GM20431 (cell line): ENCODE measurements around the gene CCDC86.

Source experiments
- in situ Hi-C: fragments of 300-500 bp; cut with MseI, MboI; formaldehyde crosslinking; loops from one replicate; pipeline ENCODE4 v1.15.0; 2020; ENCODE audit warnings: low sequenced_read_pairs; ENCODE audit not compliant: unreplicated experiment

The CCDC86 gene

DNA sequence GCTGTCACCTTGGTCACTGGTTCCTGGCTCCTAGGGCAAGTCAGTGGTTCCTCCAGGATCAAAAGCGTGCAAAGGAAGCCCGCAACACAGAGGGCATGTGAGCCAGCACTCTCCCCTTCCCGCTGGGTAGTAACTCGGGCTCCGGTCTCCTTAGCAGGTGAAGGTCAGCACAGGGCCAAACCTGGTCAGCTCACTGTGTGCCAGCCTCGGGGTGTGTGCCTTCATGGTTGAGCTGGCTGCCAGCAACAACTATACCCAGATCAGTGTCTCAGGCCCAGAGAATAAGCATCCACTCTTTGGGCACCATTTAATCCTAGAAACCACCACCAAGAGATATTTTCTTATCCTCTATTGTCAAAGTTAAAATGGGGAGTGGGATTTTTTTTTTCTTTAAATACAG is 16.1 kb upstream of the CCDC86 start:
- in situ Hi-C loops, result loop anchor here (25.0 kb wide), 1 partner anchor 362 kb away; no protein-coding TSS in a partner anchor

DNA sequence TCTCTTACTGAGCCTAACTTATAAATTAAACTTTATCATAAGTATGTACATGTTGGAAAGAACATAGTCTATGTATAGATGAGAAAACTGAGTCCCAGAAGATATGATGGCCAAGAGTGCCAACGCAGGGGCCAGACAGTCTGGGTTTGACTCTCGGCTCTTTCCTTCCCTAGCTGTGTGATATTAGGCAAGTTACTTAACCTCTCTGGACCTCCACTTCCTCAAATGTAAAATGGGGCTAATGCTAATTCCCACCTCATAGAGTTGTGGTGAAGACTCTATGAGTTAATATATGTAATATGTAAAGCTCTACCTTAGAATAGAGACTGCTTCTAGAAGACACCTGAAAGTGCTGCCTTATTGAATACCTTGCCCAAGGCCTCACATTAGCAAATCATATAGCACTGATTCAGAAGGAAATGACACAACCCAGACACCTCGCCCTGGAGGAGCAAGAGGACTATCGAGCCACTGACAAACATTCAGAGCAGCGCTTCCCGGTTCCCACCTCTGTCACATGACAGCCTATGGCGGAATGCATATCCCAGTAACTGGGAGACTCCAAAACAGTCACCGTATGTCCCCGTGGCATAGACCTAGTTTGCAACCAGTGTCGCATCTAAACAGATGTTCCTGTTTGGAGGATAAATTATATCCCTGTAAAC is 11.3 kb upstream of the CCDC86 start:
- in situ Hi-C loops, result loop anchor here (25.0 kb wide), 1 partner anchor 357 kb away; no protein-coding TSS in a partner anchor

DNA sequence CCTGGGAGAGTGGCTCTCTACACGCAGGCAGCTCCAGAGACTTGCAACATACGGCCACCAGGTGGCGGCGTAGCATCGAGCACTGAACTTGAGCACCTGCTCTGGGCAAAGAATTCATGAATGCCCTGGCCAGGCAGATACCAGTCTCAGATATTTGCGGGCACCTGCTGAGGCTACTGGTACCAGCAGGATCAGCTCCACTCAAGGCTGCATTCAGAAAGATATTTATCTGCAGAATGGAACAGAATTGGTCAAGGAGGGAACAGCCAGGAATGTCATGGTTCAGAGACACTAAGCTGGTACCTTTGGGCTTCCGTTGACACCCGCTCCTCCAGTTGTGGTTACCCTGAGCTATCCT is 10.8 kb upstream of the CCDC86 start:
- in situ Hi-C loops, result loop anchor here (25.0 kb wide), 1 partner anchor 356 kb away; no protein-coding TSS in a partner anchor

DNA sequence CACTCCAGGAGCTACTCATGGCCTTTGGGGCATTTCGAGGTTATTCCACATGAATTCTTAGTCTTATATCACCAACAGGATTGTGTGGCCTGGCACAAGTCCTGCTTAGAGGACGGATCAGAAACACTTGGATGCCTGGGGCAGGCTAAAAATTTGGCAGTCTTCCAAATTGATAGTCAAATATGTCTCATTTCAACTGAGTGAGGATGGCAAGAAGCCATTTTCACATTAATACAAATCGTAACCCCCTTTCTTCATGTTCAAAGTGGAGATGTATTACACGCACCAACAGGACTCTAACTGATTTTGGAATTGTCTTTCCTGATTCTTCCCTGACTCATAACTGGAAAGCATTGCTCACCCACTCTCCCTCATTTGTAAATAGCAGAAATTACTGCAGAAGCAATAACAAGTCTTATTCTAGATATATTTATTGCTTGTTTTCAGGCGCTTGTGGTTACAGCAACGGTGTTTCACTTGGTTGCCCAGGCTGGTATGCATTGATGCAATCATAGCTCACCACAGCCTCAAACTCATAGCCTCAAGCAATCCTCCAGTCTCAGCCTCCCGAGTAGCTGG is 10.3 kb upstream of the CCDC86 start:
- in situ Hi-C loops, result loop anchor here (25.0 kb wide), 1 partner anchor 356 kb away; no protein-coding TSS in a partner anchor

DNA sequence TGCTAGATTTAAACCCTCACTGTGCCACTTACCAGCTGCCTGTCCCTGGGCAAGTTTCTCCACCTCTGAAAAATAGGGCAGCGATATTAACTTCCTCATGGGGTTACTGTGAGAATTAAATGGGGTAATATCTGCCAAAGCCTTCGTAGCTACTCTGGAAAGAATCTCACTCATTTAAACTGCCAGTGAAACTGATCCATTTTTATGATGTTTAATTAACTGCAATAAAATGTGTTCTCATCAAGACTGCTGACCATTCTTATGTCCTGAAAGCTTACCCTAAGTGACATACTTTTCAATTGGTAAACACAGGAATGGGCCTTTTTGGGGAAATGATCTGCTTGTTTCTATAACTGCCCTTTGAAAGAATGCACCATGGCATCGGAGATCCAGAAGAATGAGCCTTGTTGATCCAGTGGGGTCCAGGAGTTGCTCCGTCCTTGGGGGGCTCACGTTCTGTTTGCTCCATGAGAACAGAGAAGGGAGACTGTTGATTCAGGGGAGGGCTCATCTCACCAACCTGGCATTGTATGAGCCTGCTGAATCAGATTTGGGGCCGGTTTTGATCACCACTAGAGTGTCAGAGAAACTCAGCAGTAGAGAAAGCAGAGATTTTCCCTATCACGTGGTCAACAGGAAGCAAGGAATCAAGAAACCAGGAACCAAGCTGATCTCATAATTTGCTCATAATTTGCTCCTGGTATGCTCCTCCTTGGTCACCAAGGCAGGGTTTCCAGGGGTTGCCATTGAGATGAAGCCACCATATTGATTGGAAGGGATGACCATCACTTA is 7.0 kb upstream of the CCDC86 start:
- in situ Hi-C loops, result loop anchor here (25.0 kb wide), 1 partner anchor 352 kb away; no protein-coding TSS in a partner anchor

DNA sequence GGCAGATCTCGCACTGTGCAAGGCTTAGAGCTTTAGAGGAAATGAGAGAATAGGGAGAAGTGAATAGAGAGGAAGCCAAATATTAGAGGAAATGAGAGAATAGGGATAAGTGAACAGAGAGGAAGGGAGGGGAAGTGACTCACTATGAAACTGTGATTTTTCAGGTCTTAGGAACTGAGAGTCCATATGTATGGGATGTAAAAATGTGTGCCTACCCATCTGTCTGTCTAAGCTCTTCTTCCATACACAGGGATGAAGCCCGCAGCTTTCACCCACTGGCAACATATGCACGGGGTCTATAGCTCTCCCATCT is 6.4 kb upstream of the CCDC86 start:
- in situ Hi-C loops, result loop anchor here (25.0 kb wide), 1 partner anchor 352 kb away; no protein-coding TSS in a partner anchor

DNA sequence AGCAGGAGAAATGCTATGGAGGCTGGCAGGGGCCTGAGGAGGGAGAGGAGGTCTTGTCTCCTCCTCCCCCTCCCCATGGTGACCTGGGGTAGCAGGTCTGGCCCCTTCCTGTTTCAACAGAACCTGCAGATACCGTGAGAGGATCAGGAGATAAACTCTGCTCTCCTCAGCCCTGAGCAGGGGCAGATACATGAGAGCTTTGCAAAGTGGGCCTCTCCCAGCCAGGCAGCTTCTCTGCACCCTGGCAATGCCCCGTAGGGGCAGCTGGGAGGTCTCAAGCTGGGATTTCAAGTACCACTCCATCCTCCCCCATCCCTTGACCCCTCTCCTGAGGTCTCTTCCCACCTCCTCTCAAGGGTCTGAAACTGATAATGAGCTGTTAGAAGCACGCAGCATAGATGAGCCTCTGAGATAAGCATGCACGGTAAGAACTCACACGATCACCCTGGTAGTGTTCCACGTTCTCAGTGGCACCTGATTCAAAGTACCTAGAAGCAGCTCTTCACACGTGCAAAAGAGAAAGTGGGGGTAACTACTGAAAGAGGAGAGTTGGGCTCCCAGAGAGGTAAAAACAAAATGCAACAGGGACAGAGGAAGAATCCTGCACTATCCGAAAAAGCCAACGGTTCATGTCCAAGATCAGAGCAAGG is 4.9 kb upstream of the CCDC86 start:
- in situ Hi-C loops, result loop anchor here (25.0 kb wide), 1 partner anchor 350 kb away; no protein-coding TSS in a partner anchor

DNA sequence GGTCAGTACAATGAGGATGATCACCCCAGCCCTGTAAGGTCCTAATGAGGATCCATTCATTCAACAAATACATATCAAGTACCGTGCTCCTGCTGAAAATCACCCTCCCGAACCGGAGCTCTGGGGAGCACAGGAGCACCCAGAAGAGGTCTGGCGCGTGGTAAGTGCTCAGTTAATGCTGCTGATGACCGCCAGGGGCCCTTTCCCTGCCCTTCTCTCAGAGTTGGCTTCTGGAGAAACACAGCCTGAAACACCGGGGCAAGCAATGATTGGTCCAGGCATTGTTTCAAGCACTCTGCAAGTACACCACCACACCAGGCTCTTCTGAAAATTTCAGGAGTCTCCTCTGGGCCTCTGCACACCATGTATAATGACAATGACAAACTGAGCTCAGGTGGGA is 3.8 kb upstream of the CCDC86 start:
- in situ Hi-C loops, result loop anchor here (25.0 kb wide), 1 partner anchor 349 kb away; no protein-coding TSS in a partner anchor

DNA sequence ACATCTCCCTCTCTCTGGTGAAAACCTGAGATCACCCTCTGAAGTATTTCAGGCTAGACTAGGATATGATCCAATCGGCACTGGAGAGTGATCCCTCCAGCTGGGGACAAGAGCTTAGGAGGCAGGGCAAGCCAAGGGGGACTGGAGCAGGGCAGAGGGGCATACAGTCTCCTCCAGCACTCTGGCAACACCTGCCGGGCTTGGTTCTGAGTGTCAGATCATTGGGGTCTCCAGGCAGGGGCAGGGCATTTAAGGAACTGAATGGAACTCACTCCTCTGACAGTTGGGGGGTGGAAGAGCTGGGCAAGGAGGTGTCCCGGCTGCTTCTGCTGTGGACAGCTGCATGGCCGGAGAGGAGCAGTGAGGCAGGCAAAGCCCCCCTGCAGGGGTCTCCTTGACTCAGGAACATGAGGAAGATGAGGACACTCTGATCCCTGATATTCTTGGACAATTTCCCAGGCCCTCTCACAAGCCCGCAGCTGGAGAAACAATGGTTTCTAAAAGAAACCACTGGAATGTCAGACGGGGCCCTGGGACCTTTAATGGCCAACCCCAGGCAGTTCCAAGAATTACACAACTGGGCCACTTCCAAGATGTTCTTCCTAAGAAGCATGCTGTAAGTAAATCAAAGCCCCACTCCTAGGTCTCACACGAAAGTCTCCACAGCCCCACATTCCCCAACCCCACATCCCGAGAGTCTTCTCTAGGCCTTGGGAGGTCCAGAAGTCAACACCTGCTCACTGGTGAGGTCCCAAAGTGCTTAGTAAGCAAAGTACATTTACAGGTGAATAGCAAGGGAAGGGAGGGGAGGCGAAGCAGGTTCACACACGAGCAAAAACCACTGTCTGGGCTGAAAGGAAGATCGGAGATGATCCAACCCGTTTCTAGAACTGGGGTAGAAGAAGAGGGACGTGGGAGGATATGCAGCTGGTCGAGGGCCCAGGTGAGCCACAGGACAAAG is 1.2 kb upstream of the CCDC86 start:
- in situ Hi-C loops, result loop anchor here (25.0 kb wide), 1 partner anchor 347 kb away; no protein-coding TSS in a partner anchor

- in situ Hi-C loops, result loop anchor here (25.0 kb wide), 1 partner anchor 344 kb away; no protein-coding TSS in a partner anchor
These were observed 1.0 kb downstream of the CCDC86 start for GRCh38 chr11:60842668-60843600.

DNA sequence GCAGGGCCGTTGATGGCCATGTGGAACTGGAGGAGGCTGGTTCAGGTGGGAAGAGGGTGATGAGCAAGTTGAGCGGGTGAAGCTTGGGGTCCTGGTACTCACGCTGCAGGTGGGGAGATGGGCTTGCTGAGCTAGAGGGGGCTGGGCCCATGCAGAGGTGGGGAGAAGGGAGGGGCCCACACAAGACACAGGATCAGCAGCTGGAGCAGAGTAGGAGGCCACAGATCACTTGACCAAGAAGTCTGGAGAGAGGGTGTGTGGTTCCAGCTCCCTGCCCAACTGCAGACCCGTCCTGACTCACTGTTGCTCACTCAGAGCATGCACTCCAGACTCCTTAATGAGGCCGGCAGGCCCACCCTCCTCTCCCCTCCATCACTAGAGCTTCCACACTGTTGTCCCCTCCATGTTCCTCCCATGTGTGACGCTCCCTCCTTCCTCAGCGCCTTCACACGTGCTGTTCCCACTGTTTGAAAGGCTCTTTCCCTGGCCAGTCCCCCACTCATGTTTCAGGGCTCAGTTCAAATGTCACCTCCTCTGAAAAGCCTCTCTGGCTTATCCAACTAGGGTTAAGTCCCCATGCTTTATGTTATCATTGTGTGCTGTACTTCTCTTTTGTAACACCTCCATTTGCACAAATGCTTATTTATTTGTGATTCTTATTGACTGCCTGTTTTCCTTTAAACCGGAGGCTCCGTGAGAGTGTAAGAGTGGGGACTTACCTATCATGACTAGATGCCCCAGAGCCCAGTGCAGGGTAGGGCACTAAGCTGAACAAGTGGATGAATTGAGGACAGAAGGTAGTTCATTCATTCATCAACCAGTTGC is 2.3 kb downstream of the CCDC86 start:
- in situ Hi-C loops, result loop anchor here (25.0 kb wide), 1 partner anchor 343 kb away; no protein-coding TSS in a partner anchor

DNA sequence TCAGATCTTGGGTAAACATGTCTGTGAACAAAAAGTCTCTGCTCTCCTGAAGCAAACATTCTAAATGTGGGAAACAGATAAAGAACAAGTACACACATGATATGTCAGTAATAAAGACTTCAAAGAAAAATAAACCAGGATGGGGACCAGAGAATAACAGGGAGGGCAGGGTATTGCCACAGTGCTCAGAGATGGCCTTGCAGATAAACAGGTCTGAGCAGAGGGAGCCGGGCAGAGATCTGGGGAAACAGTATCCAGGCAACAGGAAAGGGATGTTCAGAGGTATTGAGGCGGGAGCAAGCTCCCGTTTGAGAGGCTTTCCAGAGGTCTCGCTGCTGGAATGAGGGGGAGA is 2.9 kb downstream of the CCDC86 start:
- in situ Hi-C loops, result loop anchor here (25.0 kb wide), 1 partner anchor 342 kb away; no protein-coding TSS in a partner anchor

GRCh38 chr11:60845338-60845737 is 3.4 kb downstream of the CCDC86 start:
- in situ Hi-C loops, result loop anchor here (25.0 kb wide), 1 partner anchor 342 kb away; no protein-coding TSS in a partner anchor

DNA sequence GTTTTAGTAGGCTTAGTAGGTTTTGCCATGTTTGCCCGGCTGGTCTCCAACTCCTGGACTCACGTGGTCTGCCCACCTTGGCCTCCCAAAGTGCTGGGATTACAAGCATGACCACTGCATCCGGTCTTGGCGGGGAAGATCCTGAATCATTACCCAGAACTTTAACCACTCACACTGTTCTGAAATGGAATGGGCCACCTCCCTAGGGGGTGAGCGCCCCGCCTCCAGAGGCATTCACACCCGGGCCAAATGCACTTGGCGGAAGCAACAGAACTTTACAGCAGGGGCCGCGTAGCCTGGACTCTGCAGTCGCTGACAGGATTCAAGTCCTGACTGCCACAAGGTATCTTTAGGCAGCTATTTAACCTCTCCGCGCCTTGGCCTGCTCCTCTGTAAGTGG is 5.4 kb downstream of the CCDC86 start:
- in situ Hi-C loops, result loop anchor here (25.0 kb wide), 1 partner anchor 340 kb away; no protein-coding TSS in a partner anchor

DNA sequence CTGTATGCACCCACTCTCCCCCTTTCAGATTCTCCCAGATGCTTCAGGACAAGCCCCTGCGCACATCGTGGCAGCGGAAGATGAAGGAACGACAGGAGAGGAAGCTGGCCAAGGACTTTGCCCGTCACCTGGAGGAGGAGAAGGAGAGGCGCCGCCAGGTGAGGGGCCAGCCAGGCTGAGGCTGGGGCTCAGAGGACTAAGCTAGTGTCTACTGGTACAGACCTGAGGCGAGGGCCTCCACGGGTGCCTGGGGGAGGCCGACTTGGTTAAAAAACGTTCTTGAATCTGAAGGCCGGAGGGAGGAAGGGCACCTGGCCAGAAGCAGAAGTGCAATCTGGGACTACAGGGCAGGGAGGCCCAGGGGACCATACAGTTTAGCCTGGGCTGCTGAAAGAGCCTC is 6.0 kb downstream of the CCDC86 start:
- in situ Hi-C loops, result loop anchor here (25.0 kb wide), 1 partner anchor 339 kb away; no protein-coding TSS in a partner anchor

GRCh38 chr11:60848714-60849151 is 6.8 kb downstream of the CCDC86 start:
- in situ Hi-C loops, result loop anchor here (25.0 kb wide), 1 partner anchor 339 kb away; no protein-coding TSS in a partner anchor
